Measurements from ENCODE around the gene LPAR1.
"Not testable (repeated sequence)": the region's sequence is repeated elsewhere in the genome, so short reads cannot be mapped to it uniquely, and the experiment has no call there.

Gene LPAR1

GRCh38 chr9:111038331-111039230 is at the start of gene LPAR1:
Gene LPAR1 (minus strand): TSS chr9:111038470. CDS start chr9:110972117, 66,353 bp downstream.
- peak in 1 of 2 donors; percentile 3 for DNase-seq

GRCh38 chr9:111078391-111079038 is 40.2 kb upstream of the LPAR1 start:
- peak; percentile 10 to 46 for DNase-seq

- peak in 1 of 2 donors; percentile 22 for DNase-seq
These were observed 38.2 kb upstream of the LPAR1 start for GRCh38 chr9:111076519-111076918.

- DNase-seq: peak in 1 of 2 donors; percentile 12
These were observed 37.8 kb upstream of the LPAR1 start for GRCh38 chr9:111076042-111076441.

- peak in 1 of 2 donors; percentile 18 for DNase-seq
These were observed 36.1 kb upstream of the LPAR1 start for GRCh38 chr9:111074395-111074794.

GRCh38 chr9:111069183-111069582 is 30.9 kb upstream of the LPAR1 start:
- no peak for DNase-seq

- DNase-seq: no peak
These were observed 30.5 kb upstream of the LPAR1 start for GRCh38 chr9:111068771-111069170.

GRCh38 chr9:111068383-111068730 is 30.1 kb upstream of the LPAR1 start:
- no peak for DNase-seq

- DNase-seq: no peak
These were observed 28.2 kb upstream of the LPAR1 start for GRCh38 chr9:111066468-111066867.

- no peak for DNase-seq
These were observed 27.1 kb upstream of the LPAR1 start for GRCh38 chr9:111065414-111065813.

GRCh38 chr9:111064160-111064837 is 26.0 kb upstream of the LPAR1 start:
- no peak for DNase-seq

- no peak for DNase-seq
These were observed 25.1 kb upstream of the LPAR1 start for GRCh38 chr9:111063332-111063731.

- DNase-seq: no peak
These were observed 19.9 kb upstream of the LPAR1 start for GRCh38 chr9:111058166-111058565.

- DNase-seq: no peak
These were observed 18.3 kb upstream of the LPAR1 start for GRCh38 chr9:111056538-111056937.

GRCh38 chr9:111052791-111053190 is 14.5 kb upstream of the LPAR1 start:
- no peak for DNase-seq

GRCh38 chr9:111051400-111051799 is 13.1 kb upstream of the LPAR1 start:
- no peak for DNase-seq

GRCh38 chr9:111050819-111051218 is 12.5 kb upstream of the LPAR1 start:
- no peak for DNase-seq

- not testable (repeated sequence) for DNase-seq
These were observed 9.0 kb upstream of the LPAR1 start for GRCh38 chr9:111047287-111047686.

GRCh38 chr9:111041902-111042301 is 3.6 kb upstream of the LPAR1 start:
- DNase-seq: no peak

GRCh38 chr9:111040494-111040893 is 2.2 kb upstream of the LPAR1 start:
- DNase-seq: no peak

GRCh38 chr9:111039231-111039906 is 1.1 kb upstream of the LPAR1 start:
- no peak for DNase-seq

- DNase-seq: peak in 1 of 2 donors; percentile 2
These were observed 451 bp downstream of the LPAR1 start for GRCh38 chr9:111037708-111038330.

GRCh38 chr9:111037356-111037707 is 938 bp downstream of the LPAR1 start:
- DNase-seq: no peak

Measured in CD4-positive, alpha-beta T cell treated with Interleukin-1 beta for 1 hour (primary cell).